Neutrophil (primary cell): ENCODE measurements around the gene FBN1.

Experiments
- H3K27ac ChIP-seq: fragments of 200-600 bp; sonication (generic); 2 replicates; pipeline ENCODE4 v1.5.1; 2016; ENCODE audit warnings: mild to moderate bottlenecking, moderate library complexity
- H3K27me3 ChIP-seq: fragments of 200-600 bp; sonication (generic); 2 replicates; pipeline ENCODE4 v1.6.0; 2016; ENCODE audit warnings: mild to moderate bottlenecking
- H3K36me3 ChIP-seq: fragments of 200-600 bp; sonication (generic); 2 replicates; pipeline ENCODE4 v1.5.1; 2017
- H3K4me1 ChIP-seq, 2 experiments: fragments of 200-600 bp in 1 of 2; sonication (generic) in 1 of 2; 1 replicate in 1 of 2; 2 replicates in 1 of 2; pipeline versions ENCODE4 v1.5.1 to v1.6.1; 2013 to 2016; ENCODE audit warnings: low read depth in 1 of 2, low read length in 1 of 2, mild to moderate bottlenecking in 1 of 2, moderate library complexity in 1 of 2; ENCODE audit not compliant: control insufficient read depth in 1 of 2, insufficient read depth in 1 of 2
- H3K4me3 ChIP-seq, 2 experiments: fragments of 200-600 bp in 1 of 2; sonication (generic) in 1 of 2; 1 replicate in 1 of 2; 2 replicates in 1 of 2; pipeline ENCODE4 v1.5.1; 2013 to 2016; ENCODE audit warnings: low read depth in 1 of 2, low read length in 1 of 2, mild to moderate bottlenecking in 1 of 2, moderate library complexity in 1 of 2
- H3K9me3 ChIP-seq: fragments of 200-600 bp; sonication (generic); 2 replicates; pipeline ENCODE4 v1.5.1; 2016
- CTCF ChIP-seq: fragments of 200-600 bp; sonication (generic); IDR thresholded peaks from 2 replicates; pipeline ENCODE4 v1.5.1; 2016; ENCODE audit warnings: antibody characterized with exemption

The FBN1 gene

GRCh38 chr15:48426941-48427340 lies 218.6 kb downstream of the FBN1 start:
- H3K27ac ChIP-seq = no peak overlapping the region

GRCh38 chr15:48426044-48426443 lies 219.5 kb downstream of the FBN1 start:
- Histone ChIP-seq H3K27me3 (no peaks in the 10 kb centered on the region), H3K4me3 (no peak overlapping the region), H3K9me3 (no peaks in the 10 kb centered on the region), H3K4me1 (no peaks in the 10 kb centered on the region), H3K36me3 (peaks cover 95% of the 10 kb centered on the region), H3K27ac (no peak overlapping the region)
- no peak for TF ChIP-seq CTCF

More at GRCh38 chr15:48426941-48427340, 218.6 kb downstream of the FBN1 start:
- Histone ChIP-seq H3K36me3 (peaks cover 93% of the 10 kb centered on the region), H3K4me3 (no peak overlapping the region), H3K9me3 (no peaks in the 10 kb centered on the region), H3K4me1 (no peaks in the 10 kb centered on the region), H3K27me3 (no peaks in the 10 kb centered on the region)
- no peak for TF ChIP-seq CTCF

GRCh38 chr15:48425051-48425450 lies 220.5 kb downstream of the FBN1 start:
- H3K27me3 ChIP-seq = no peaks in the 10 kb centered on the region
- no peaks in the 10 kb centered on the region for H3K4me1 ChIP-seq
- no peak overlapping the region for H3K27ac ChIP-seq
- no peaks in the 10 kb centered on the region for H3K9me3 ChIP-seq
- peaks cover 95% of the 10 kb centered on the region for H3K36me3 ChIP-seq
- TF ChIP-seq CTCF = no peak
- H3K4me3 ChIP-seq = no peak overlapping the region

- no peak for TF ChIP-seq CTCF
- H3K27me3 ChIP-seq = no peaks in the 10 kb centered on the region
- H3K4me3 ChIP-seq = no peak overlapping the region
- H3K9me3 ChIP-seq = no peaks in the 10 kb centered on the region
- H3K4me1 ChIP-seq = no peaks in the 10 kb centered on the region
- peaks cover 95% of the 10 kb centered on the region for H3K36me3 ChIP-seq
- no peak overlapping the region for H3K27ac ChIP-seq
Observed at GRCh38 chr15:48423896-48424475, 221.5 kb downstream of the FBN1 start.

GRCh38 chr15:48423342-48423741 lies 222.2 kb downstream of the FBN1 start:
- Histone ChIP-seq H3K9me3 (no peaks in the 10 kb centered on the region), H3K4me1 (no peaks in the 10 kb centered on the region), H3K36me3 (peaks cover 96% of the 10 kb centered on the region)

More at GRCh38 chr15:48423342-48423741, 222.2 kb downstream of the FBN1 start:
- Histone ChIP-seq H3K27me3 (no peaks in the 10 kb centered on the region), H3K4me3 (no peak overlapping the region), H3K27ac (no peak overlapping the region)
- no peak for TF ChIP-seq CTCF
